Fibroblast of upper back skin (primary cell): ENCODE measurements around the gene POU2F3.
"Not testable (repeated sequence)": the region's sequence is repeated elsewhere in the genome, so short reads cannot be mapped to it uniquely, and the experiment has no call there.

Experiments used
- DNase-seq: peaks from one replicate; pipeline ENCODE4 v3.0.0-alpha.2; 2013

Gene POU2F3

DNA sequence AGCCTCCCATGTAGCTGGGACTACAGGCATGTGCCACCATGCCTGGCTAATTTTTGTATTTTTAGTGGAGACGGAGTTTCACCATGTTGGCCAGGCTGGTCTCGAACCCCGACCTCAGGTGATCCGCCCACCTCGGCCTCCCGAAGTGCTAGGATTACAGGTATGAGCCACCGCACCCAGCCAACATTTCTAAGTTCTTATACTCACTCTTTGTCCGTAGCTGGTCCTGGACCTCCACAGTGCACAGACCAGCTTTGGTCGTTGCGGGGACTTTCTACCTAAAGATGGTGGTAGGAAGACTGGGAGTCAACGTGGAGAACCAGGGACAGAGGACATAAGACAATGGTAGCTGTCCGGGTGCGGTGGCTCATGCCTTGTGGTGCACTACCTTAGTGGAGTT is 13.4 kb downstream of the POU2F3 start:
- DNase-seq: not testable (repeated sequence)

DNA sequence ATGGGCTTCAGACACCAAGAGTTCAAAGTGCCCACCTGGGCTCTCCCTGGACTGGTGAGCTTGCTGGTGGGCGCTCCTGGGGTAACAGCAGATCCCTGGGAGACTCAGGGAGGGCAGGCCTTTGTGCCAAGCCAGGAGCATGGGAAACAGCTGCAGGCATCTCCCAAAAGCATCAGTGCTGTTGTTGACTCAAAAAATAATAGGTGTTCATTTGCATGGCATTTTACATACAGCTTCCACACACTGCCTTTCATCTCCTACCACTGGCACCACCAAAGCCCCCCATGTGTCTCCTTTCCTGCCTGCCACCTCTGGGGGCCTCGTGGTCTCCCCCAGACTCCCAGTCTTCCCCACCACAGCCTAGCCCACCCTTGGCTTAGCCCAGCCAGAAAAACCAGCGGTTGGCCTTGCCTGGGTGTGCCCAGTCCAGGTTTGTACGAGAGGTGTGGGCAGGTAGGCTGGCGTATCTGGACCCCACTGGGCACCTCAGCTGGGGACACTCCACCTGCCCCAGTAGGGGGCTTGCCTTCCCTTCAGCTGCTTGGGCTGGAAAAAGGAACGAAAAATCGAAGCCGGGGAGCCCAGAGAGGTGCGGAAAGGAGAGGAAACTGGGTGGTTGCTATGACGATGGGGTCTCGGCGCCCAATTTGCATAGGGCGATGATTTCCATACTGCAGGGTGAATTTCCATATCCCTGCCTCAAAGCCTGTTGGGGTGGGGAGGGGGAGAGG is 15.0 kb downstream of the POU2F3 start:
- DNase-seq: no peak

DNA sequence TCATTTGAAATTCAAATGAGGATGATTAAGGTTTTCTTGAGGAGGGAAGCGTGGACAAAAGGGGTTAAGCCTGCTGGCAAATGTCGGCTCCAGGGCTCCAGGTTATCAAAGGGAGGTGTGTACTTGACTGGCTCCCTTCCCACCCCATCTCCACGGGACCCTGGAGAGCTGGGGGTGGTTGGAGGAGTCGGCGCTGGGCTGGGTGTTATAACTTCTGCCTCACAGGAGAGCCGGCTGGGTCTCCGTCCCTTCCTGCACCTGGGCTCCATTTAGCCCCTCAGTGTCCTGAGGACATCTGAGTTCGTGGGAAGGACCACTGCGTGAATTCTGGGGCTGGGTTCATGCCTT is 15.6 kb downstream of the POU2F3 start:
- no peak for DNase-seq

DNA sequence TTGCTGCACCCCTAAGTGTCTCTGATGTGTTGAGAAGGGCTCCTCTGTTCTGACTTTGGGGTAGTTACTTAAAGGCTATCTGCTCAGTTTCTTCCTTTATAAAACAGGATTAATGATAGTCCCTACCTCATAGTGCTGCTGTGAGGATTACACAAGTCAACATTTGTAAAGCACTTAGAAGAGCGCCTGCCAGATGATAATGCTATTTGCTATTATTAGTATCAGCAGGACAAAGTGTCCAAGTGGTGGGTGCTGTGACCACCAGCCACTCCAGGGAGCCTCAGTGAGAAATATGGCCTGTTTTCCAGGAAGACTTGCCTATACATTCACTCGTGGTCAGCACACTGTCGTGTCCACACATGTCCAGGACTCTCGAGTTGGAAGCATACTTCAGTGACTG is 16.2 kb downstream of the POU2F3 start:
- no peak for DNase-seq

DNA sequence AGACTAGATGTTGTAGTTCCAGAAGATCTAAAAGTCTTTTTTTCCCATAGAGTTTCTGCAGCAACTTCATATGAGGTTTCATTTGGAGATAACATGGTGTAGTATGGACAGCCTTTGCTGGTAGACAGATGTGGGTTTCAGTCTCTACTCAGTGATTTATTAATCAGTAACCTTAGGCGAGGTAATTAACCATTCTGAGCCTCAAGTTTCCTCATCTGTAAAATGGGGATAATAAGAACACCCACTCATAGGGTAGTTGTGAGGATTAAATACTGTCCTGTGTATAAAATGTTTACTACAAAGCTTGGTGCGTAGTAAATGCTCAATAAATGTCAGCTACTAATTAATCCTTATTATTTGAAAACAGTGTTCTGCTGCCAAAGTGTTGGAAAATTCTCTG is 16.8 kb downstream of the POU2F3 start:
- DNase-seq: no peak

DNA sequence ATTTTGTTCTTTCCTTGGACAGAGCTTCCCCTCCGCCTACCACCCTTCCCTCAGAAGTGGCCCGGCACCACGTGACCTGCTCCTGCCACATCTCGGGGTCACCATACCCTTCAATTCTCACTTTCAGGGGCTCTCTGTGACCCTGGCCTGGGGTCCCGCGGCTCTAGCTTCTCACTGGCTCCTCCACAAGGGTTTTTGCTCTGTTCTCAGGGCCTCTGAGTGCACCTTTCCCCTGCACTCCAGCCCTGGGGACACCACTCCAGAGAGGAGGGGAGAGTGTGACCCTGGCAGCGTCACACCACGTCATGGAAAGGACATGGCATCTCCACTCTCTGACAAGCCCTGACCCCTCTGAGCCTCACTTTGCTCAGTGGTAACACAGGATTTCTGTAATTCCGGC is 17.4 kb downstream of the POU2F3 start:
- no peak for DNase-seq

DNA sequence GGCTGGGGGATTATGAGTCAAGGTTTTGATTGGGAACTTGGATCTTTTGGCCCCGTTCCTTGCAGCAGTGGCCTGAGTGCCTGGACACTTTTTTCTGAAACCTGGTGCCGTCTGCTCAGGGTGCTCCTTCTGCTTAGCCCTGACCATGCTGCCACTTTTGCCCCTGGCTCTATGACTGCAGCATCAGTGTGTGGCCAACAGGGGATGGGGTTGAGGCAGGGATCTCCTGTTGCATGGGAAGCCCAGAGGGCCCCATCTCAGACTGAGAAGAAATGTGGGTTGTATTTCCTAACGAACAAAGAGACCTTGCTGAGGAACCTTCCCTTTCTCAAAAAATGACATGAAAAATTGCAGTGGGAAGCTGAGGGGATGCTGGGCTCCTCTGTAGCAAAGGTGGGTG is 18.7 kb downstream of the POU2F3 start:
- DNase-seq: no peak

DNA sequence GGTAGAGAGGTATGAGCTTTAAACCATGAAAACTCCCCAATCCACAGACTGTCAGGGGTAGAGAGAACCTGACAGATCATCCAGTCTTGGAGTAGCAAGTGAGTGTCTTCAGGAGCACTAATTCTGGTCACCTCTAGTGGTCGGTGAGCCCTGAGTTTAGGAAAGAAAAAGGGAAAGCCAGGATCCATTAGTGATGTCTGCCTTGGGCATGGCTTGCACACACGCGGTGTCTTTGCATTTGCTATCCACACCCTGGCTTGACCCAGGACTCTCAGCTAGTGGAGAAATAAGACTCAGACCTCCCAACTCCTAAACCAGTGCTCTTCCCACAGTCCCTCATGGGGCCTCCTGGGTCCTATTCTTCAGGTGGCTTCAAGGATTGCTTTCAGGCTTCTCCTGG is 19.3 kb downstream of the POU2F3 start:
- no peak for DNase-seq

DNA sequence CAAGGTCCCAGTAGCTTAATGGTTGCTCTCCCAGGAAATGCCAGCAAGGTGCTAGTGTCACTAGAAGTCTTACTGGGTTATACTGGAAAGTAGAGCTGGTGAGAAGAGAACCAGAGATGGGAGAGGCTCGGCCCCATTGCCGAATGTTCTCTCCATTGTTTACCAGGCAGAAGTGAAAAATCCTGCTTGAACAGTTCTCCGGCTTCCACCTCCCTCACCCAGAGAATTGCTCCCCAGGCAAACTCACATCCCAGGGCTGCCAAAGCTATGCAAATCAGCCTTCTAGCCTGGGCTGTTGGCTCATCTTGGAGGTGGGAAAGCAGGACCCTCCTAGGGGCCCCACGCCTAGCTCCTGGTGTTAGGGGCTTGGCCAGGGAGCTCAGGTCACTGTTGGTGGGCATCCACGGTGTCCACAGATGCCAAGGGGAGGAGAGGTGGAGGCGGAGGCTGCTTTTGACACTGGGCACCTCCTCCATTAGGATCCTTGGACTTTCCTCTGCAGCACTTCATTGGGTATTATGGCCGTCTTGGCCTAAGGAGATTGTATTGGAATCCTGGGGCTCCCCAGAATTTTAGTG is 20.1 kb downstream of the POU2F3 start:
- no peak for DNase-seq

DNA sequence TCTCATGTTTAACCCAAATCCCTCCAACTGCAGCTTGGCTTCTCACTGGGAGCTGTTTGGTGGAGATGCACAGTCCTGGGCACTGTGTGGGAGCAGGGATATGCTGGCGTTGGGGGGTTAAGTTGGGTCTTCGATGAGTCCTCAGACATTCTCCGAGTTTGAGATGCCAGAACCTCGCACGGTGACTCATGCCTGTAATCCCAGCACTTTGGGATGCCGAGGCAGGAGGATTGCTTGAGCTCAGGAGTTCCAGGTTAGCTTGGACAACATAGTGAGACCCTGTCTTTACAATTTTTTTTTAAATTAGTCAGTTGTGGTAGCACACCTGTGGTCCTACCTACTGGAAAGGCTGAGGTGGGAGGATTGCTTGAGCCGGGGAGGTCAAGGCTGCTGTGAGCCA is 20.7 kb downstream of the POU2F3 start:
- DNase-seq: no peak

DNA sequence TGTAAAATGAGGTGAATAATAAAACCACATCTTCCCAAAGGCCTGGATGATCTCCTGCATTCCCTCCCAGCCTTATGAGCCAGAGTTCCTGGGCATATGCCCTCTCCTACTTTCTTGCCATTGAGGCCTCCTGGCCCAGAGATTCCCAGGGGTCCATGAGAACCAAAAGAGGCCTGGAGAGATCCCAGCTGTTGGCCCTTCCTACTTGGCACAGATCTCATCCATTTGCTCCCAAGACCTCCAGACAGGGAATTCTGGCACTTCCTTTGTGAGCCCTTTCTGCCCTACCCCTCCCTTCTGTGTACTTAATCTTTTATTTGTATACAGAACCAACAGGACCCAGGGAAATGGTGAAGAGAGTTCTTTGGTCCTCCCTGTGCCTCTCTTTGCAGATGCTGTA is 21.4 kb downstream of the POU2F3 start:
- no peak for DNase-seq

DNA sequence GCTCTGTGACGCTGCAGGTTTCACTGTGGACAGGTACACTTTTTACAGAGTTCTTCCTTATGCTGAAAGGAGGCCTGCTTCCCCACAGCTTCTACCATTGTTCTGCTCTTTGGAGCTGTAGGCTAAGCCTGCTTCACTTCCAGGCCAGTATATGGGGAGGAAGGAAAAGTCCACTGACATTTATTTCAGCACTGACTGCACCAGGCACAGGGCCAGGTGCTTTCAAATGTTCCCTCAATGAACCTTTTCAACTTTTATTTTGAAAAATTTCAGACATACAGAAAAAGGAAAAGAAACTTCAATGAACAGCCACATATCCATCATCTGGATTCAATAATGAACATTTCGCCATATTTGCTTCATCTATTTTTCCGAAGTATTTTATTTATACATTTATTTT is 22.0 kb downstream of the POU2F3 start:
- no peak for DNase-seq

DNA sequence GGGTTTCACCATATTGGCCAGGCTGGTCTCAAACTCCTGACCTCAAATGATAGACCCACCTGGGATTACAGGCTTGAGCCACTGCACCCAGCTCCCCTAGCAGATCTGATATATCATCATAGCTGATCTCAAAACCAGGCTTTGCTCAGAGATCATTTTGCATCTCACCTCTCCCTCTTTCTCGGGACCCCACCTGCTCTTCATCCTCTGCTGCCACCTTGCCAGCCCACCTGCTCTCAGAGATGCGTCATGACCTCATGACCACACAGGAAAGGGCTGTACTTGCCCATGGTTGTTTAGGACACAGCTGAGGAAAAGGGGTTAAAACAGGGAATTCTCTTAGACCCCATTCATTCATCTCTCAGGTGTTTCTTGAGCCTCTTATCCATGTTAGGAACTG is 27.4 kb downstream of the POU2F3 start:
- DNase-seq: no peak

DNA sequence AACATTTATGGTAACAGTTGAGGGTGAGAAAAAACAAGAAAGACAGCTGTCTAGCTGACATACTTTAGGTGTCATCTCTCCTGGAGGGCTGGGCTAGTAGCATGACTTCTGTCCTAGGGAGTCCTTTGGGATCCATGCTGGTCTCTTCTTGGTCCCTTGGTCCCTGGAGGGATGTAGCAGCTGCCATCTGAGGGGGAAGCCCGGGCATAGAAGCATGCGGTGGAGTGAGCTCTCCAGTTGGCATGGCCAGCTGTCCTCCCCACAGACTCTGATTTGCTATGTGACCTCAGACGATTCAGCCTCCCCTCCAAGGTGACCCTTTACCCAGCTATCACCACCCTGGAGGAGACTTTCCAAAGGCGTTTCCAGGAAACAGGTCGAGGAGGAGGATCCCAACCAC is 28.7 kb downstream of the POU2F3 start:
- no peak for DNase-seq

DNA sequence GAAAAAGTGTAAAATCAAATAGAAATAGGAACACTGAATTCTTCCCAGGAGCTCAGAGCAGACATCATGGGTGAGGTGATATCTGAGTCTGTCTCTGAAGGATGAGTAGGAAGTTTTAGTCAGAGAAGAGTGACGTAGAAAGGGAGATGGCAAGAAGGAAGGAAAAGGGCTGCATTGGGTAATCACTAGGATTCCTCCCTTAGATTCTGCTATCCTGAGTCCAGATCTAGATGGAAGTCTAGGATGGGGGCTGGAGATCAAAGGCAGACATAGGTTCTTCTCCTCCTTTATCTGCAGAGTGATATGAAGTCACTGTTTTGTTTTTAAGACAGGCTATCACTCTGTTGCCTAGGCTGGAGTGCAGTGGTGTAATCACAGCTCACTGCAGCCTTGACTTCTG is 30.4 kb downstream of the POU2F3 start:
- no peak for DNase-seq

DNA sequence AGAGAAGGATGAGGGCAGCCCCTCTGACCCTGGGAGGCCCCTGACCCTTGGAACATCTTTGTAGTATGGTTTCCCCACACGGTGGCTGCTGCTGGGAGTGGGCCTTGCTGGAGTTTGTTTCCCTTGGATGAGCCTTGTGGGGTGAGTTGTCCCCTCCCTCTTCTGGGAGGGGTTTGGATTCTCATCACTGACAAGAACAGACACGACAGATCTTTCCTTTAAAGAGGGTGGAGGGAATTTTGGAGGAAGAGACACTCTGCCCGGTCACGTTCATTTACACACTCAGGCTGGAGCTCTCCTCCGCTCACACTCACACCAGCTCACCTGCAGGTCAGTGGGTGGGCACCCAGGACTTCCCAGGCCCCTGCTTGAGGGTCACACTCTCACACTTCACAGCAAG is 31.7 kb downstream of the POU2F3 start:
- DNase-seq: no peak

DNA sequence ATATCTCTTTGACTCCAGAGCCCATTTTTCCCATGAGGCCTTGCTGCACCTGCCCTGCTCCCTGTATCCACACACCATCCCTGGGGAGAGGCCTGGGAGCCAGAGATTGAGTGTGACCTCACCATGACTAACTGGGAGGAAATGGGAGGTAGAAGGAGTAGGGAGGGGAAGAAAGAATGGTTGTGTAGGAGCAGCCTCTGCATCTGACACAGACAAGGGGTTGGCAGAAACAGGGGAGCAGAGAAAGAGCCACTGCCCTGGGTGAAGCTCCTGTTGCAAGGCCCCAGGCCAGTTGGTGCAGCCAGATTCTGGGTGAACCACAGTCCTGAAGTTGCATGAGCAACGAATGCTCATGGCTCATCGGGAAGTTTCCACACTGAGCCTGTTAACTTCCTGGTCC is 32.4 kb downstream of the POU2F3 start:
- peak; percentile 72 for DNase-seq

DNA sequence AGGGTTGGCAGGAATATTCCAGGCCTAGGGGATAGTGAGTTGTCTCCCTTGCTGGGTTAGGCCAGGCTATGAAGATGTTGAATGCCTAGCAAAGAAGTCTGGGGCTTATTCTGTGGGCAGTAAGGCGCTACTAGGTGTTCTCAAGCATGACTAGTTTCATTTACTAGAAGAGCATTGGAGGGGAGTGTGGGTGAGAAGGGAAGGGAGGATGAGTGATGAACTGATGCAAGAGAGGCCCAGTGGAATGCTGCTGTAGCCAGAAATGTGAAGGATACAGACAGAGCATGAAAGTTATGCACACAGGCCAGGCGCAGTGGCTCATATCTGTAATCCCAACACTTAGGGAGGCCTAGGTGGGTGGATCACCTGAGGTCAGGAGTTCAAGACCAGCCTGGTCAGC is 33.5 kb downstream of the POU2F3 start:
- peak; percentile 63 for DNase-seq

DNA sequence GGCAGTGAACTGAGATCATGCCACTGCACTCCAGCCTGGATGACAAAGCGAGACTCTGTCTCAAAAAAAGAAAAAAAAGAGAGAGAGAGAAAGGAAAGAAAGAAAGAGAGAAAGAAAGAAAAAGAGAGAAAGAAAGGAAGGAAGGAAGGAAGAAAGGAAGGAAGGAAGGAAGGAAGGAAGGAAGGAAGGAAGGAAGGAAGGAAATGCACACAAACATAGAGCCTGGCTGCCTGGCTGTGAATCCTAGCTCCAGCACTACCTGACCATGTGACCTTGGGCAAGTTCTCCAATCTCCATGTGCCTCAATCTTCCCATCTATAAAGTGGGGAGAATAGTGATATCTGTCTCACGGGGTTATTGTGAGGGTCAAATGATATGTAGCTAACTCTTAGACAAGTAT is 34.0 kb downstream of the POU2F3 start:
- not testable (repeated sequence) for DNase-seq

DNA sequence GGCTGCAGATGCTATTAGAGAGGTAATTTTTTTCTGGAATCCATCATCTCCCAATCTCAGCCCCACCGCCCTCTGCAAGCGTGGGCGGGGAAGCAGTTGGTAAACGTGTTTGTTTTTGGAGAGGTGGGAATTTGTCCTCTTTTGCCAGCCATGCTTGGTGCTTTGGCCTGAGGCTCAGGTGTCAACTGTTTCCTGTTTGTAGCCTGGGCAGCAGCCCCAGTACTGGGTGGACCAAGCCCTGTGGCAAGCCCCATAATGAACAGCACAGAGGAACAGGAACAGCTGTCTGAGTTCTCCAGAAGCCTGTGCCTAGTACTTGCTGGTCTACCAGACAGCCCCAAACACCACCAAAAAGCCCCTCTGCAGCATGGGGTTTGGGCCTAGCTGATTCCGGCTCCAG is 39.6 kb downstream of the POU2F3 start:
- no peak for DNase-seq

DNA sequence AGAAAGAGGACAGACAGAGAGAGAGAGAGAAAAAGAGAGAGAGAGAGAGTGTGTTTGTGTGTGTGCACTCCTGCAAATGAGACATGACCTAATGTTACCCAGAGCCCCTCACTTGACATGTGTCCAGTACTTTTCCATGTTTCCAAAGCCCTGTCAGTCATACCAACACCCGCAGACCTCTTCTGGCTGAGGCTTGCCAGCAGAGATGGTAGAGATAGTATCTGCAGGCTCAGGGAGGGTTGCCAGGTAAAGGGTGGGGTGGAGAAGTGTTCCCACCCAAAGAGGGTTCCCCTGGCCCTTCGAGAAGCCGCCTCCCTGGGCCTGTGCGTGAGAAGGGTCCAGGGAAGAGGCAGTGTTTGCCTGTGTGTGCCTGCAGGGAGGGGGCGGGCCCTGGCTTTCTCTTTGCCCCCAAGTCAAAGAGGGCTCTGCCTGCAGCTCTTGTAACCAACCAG is 40.7 kb downstream of the POU2F3 start:
- DNase-seq: no peak

DNA sequence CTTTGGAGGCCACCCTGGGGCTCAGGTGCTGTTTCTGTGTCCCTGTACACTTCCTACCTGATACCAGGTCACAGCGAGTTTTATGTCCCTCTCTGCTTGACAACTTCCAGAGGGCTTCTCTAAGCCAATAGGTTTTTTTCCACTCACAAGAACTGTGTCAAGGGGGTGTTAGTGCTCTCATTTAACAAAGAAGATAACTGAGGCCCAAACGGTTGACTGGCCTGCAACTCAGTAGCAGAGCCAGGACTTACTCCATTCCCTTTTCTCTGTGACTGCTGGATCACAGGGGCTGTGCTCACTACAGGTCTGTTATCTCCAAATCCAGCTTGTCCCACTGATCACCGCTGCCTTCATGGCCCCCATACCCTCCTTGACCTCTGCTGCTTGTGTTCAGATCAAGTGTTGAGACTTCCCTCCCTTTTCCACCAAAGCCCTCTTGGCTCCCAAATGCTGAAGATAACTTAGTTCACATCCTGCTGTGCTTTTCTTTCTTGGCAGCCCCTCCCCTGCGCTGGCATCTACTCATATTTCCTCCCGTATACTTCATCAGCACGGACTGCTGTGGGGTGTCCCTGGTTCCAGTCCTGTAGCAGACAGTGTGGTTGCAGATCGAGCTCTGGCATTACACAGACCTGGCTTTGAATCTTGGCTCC is 41.3 kb downstream of the POU2F3 start:
- no peak for DNase-seq

DNA sequence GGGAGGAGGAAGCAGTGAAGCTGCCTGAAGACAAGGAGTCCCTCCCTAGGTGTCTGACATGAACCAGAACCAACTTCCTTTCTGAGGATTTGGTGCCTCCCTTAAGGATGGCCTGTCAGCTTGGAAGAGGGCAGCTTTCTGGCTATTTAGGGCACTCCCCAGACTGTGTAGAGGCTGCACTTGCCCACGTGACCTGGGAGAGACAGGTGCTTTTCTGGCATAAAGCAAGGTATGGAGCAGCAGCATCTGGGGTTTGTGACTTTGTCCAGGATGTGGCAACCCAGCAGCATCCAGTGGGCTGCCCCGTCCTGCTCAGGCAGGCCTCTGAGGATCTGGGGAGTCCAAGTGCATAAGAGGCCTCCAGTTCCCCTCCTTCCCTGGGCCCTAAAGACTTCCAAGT is 43.2 kb downstream of the POU2F3 start:
- no peak for DNase-seq

DNA sequence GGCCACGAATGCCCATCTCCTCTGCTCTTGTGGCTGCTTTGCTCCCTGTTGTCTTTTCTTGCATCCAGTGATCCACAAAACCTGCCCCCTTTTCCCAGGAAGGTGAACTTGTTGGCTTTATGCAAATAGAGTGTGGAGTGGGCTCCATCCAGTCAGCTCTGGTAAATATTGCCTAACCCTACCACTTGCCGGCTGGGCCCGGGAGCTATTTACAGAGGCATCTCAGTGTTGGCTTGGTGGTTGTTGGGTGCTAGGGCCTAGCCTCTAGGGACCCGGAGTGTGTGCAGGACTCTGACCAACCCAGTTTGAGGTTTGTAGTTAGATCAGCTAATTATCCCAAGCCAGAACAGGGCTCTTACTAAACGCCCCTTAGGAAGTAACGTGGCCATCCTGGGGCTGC is 44.3 kb downstream of the POU2F3 start:
- no peak for DNase-seq

DNA sequence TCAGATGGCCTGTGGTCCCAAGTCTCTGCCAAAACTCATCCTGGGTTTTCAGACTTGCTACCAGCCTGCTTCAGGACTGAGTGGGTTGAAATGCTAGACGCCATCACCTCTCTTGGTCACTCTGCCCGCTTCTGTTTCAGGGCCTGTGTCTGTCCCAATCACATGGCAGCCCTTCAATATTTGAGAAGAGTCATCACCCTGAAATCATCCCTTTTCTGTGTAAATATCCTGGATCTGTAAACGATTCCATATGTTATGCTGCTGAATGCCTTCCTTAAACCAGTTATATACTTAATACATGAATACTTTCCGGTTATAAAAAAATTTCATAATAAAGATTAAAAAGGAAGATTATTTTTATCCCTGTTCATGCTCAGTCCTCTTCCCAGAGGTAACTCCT is 45.3 kb downstream of the POU2F3 start:
- peak; percentile 69 for DNase-seq
